Measurements from ENCODE around the gene C1QBP.

The C1QBP gene

GRCh38 chr17:5438716-5439445 lies at the start of gene C1QBP:
C1QBP (minus strand) TSS chr17:5439155; CDS start chr17:5439073, 82 bp downstream.
- peak; percentile 94 for DNase-seq (ENCODE audit: low read depth)
- peak within 1 kb of the TSS; percentile 90 for H3K4me3 ChIP-seq (replicated peaks; ENCODE audit: low read depth, low read length)
- peak; percentile 79 for TF ChIP-seq CTCF (IDR thresholded peaks at IDR 0.05; ENCODE audit: low read length, missing control alignments)

GRCh38 chr17:5488752-5489151 lies 49.8 kb upstream of the C1QBP start:
- no peak overlapping the region for H3K4me3 ChIP-seq (replicated peaks; ENCODE audit: low read depth, low read length)
- no peak for TF ChIP-seq CTCF (IDR thresholded peaks at IDR 0.05; ENCODE audit: low read length, missing control alignments)
- no peak for DNase-seq (ENCODE audit: low read depth)

- peak; percentile 99 for DNase-seq (ENCODE audit: low read depth)
- no peak for TF ChIP-seq CTCF (IDR thresholded peaks at IDR 0.05; ENCODE audit: low read length, missing control alignments)
- peak within 1 kb of the TSS; percentile 96 for H3K4me3 ChIP-seq (replicated peaks; ENCODE audit: low read depth, low read length)
Observed at GRCh38 chr17:5486206-5487124, 47.5 kb upstream of the C1QBP start, which contains the start of gene MIS12. MIS12 (plus strand) TSS chr17:5486566; CDS start chr17:5488863, 2,297 bp downstream.

GRCh38 chr17:5485270-5486205 lies 46.6 kb upstream of the C1QBP start, which contains the start of gene DERL2:
DERL2 (minus strand) TSS chr17:5486178; CDS start chr17:5486161, 17 bp downstream.
- peak; percentile 26 for DNase-seq (ENCODE audit: low read depth)
- peak within 1 kb of the TSS; percentile 96 for H3K4me3 ChIP-seq (replicated peaks; ENCODE audit: low read depth, low read length)
- TF ChIP-seq CTCF (IDR thresholded peaks at IDR 0.05; ENCODE audit: low read length, missing control alignments): no peak

- no peak for DNase-seq (ENCODE audit: low read depth)
- no peak for TF ChIP-seq CTCF (IDR thresholded peaks at IDR 0.05; ENCODE audit: low read length, missing control alignments)
- H3K4me3 ChIP-seq (replicated peaks; ENCODE audit: low read depth, low read length): no peak overlapping the region
Observed at GRCh38 chr17:5481451-5481850, 42.5 kb upstream of the C1QBP start.

GRCh38 chr17:5480962-5481361 lies 42.0 kb upstream of the C1QBP start:
- H3K4me3 ChIP-seq (replicated peaks; ENCODE audit: low read depth, low read length): no peak overlapping the region
- TF ChIP-seq CTCF (IDR thresholded peaks at IDR 0.05; ENCODE audit: low read length, missing control alignments): no peak
- DNase-seq (ENCODE audit: low read depth): no peak
